KMS-11 (cell line): ENCODE data around the gene ATM.

Experiments
- H2AFZ ChIP-seq: fragments of 200-600 bp; sonication (generic); 2 replicates; pipeline ENCODE4 v1.6.1; 2016; ENCODE audit warnings: antibody characterized with exemption, mixed run types, low read depth
- H3K27ac ChIP-seq: fragments of 200-600 bp; sonication (generic); 2 replicates; pipeline ENCODE4 v1.6.1; 2016; ENCODE audit warnings: mild to moderate bottlenecking, mixed run types
- H3K27me3 ChIP-seq: fragments of 200-600 bp; sonication (generic); 2 replicates; pipeline ENCODE4 v1.6.1; 2017; ENCODE audit warnings: mild to moderate bottlenecking, low read depth, mixed run types, moderate library complexity; ENCODE audit not compliant: insufficient read depth
- H3K36me3 ChIP-seq: fragments of 200-600 bp; sonication (generic); 2 replicates; pipeline ENCODE4 v1.6.1; 2017; ENCODE audit warnings: mild to moderate bottlenecking, mixed run types; ENCODE audit not compliant: insufficient read depth
- H3K4me1 ChIP-seq: fragments of 200-600 bp; sonication (generic); 2 replicates; pipeline ENCODE4 v1.6.1; 2016; ENCODE audit warnings: mild to moderate bottlenecking, low read depth, mixed run types; ENCODE audit not compliant: poor library complexity, severe bottlenecking
- H3K4me2 ChIP-seq: fragments of 200-600 bp; sonication (generic); 2 replicates; pipeline ENCODE4 v1.7.0; 2016; ENCODE audit warnings: mild to moderate bottlenecking, mixed run types
- H3K4me3 ChIP-seq: fragments of 200-600 bp; sonication (generic); IDR thresholded peaks from 2 replicates; pipeline ENCODE4 v1.6.1; 2017; ENCODE audit warnings: low read depth, low read length, mixed read lengths; ENCODE audit not compliant: insufficient read depth
- H3K79me2 ChIP-seq: fragments of 200-600 bp; sonication (generic); 2 replicates; pipeline ENCODE4 v1.6.1; 2016; ENCODE audit warnings: low read depth, mixed run types; ENCODE audit not compliant: insufficient read depth
- H3K9ac ChIP-seq: fragments of 200-600 bp; sonication (generic); 2 replicates; pipeline ENCODE4 v1.6.1; 2016; ENCODE audit warnings: mild to moderate bottlenecking, mixed run types
- H4K20me1 ChIP-seq: fragments of 200-600 bp; sonication (generic); 2 replicates; pipeline ENCODE4 v1.6.1; 2016; ENCODE audit warnings: mild to moderate bottlenecking, mixed run types; ENCODE audit not compliant: insufficient read depth
- TF ChIP-seq, protein P1 (sequence below): fragments of 200-600 bp; sonication (generic); conservative IDR thresholded peaks from 2 replicates; pipeline ENCODE4 v1.6.1; 2017; ENCODE audit warnings: low read depth, mild to moderate bottlenecking, antibody characterized with exemption, low read length, moderate library complexity, mixed read lengths

Gene ATM

DNA sequence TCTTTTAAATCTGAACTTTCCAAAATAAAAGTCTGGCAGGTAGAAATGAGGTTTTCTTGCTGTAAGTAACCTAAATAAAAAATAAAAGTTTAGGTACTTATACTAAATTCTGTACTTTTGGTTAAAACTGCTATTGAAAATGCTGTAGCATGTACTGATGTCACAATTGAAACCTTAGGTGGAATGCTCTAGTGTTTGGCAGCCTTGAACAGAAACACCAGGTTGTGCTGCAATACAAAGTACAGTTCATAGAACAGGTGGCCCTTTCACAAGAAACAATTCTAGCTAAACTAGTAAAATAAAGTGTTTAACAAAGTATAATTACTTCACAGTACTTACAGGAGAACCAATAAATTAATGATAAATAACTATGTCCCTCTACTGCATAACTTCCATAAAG lies 25.5 kb upstream of the ATM start:
- Histone ChIP-seq H3K36me3 (no peaks in the 10 kb centered on the region), H3K4me1 (peaks cover 29% of the 10 kb centered on the region), H2AFZ (no peak overlapping the region), H3K4me2 (peak overlapping the region; percentile 14; the same call in 1 of the 2 replicates), H4K20me1 (no peaks in the 10 kb centered on the region), H3K9ac (no peak overlapping the region), H3K27ac (peak overlapping the region; percentile 11; the same call in 1 of the 2 replicates), H3K79me2 (no peaks in the 10 kb centered on the region), H3K27me3 (no peaks in the 10 kb centered on the region), H3K4me3 (no peak overlapping the region)
- TF ChIP-seq, protein P1, sequence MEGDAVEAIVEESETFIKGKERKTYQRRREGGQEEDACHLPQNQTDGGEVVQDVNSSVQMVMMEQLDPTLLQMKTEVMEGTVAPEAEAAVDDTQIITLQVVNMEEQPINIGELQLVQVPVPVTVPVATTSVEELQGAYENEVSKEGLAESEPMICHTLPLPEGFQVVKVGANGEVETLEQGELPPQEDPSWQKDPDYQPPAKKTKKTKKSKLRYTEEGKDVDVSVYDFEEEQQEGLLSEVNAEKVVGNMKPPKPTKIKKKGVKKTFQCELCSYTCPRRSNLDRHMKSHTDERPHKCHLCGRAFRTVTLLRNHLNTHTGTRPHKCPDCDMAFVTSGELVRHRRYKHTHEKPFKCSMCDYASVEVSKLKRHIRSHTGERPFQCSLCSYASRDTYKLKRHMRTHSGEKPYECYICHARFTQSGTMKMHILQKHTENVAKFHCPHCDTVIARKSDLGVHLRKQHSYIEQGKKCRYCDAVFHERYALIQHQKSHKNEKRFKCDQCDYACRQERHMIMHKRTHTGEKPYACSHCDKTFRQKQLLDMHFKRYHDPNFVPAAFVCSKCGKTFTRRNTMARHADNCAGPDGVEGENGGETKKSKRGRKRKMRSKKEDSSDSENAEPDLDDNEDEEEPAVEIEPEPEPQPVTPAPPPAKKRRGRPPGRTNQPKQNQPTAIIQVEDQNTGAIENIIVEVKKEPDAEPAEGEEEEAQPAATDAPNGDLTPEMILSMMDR: no peak

DNA sequence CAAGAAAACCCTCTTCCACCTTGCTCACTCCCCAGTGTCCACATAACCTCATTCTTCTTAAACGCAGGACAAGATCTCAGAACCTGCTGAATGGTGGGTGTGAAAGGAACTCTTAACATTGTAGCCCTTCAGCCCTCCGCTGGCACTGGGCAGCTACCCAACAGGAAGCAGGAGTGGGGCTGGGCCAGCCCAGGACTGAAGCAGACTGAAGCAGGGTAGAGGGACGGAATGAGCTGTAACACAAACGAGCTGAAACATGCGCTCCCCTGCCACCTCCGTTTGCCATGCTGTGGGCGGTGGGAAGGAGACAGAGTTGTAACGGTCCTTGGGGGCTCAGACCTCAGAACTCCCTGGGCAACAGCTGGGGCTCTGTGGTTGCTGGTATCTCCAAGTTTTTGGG lies 24.0 kb upstream of the ATM start:
- Histone ChIP-seq H3K27ac (no peak overlapping the region), H4K20me1 (no peaks in the 10 kb centered on the region), H3K9ac (no peak overlapping the region), H3K4me1 (peaks cover 37% of the 10 kb centered on the region), H3K79me2 (no peaks in the 10 kb centered on the region), H3K4me3 (no peak overlapping the region), H3K27me3 (no peaks in the 10 kb centered on the region), H3K36me3 (no peaks in the 10 kb centered on the region), H2AFZ (no peak overlapping the region), H3K4me2 (no peak overlapping the region)
- TF ChIP-seq, protein P1: no peak

DNA sequence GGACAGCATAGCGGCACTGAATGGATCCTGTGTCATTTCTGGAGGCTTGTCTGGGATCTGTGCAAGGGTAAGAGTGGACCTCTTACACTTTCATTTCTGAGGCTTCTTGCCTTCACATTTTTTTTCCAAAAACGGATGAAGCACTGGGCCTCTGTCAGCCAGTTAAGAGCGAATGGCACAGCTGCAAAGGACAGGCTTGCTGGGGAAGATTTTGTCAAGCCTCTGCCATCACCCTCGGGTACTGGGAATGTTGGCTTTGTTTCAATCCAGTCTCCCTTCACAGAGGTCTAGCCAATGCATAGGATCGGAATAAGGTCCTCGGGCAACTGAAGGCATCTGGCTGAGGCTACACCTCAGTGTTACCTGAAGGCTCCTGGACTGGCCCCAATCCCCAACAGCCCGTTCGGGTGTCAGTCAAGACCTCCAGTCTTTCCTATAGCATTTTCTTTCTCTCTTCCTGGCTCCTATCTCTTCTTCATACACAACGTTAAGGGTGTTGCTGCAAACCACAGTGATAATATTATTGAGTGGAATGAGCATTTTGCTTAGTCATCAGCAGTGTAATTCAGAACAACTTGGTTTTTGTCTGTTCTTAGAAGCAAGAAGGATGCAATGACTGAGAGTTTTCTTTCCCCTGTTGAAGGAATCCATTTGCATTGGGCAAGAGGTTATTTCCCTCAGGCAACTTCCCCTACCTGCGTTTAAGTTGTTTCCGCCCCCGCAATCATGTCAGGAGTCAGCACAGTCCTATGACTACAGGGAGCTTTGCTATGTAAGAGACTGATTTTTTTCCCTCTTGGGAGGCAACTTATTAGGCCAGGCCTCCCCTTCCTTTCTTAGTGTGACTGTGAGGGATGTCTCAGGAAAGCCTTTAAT lies 23.2 kb upstream of the ATM start:
- no peaks in the 10 kb centered on the region for H4K20me1 ChIP-seq
- TF ChIP-seq, protein P1: no peak
- H3K27ac ChIP-seq: no peak overlapping the region
- no peaks in the 10 kb centered on the region for H3K27me3 ChIP-seq
- peaks cover 37% of the 10 kb centered on the region for H3K4me1 ChIP-seq
- H2AFZ ChIP-seq: no peak overlapping the region
- no peak overlapping the region for H3K4me3 ChIP-seq
- H3K79me2 ChIP-seq: no peaks in the 10 kb centered on the region
- no peaks in the 10 kb centered on the region for H3K36me3 ChIP-seq
- H3K9ac ChIP-seq: no peak overlapping the region
- no peak overlapping the region for H3K4me2 ChIP-seq

DNA sequence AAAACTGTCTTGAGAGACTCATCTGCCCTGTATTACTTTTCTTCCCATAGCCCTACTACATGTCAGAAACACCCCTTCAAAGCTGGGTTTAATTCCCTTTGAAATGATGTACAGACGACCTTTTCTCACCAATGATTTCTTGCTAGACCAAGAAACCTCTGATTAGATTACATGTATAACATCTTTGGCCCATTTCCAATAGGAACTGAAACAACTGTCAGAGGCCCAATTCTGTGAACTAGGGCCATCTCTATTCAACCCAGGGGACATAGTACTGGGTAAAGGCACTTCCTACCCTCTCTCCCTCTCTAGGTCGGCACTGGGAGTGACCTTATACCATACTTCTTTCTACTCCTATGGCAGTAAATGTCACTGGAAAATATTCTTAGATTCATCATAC lies 19.8 kb upstream of the ATM start:
- H4K20me1 ChIP-seq: no peaks in the 10 kb centered on the region
- no peaks in the 10 kb centered on the region for H3K27me3 ChIP-seq
- H3K4me2 ChIP-seq: no peak overlapping the region
- peaks cover 10% of the 10 kb centered on the region for H3K4me1 ChIP-seq
- no peak overlapping the region for H3K27ac ChIP-seq
- TF ChIP-seq, protein P1: no peak
- no peak overlapping the region for H3K9ac ChIP-seq
- H3K4me3 ChIP-seq: no peak overlapping the region
- H3K79me2 ChIP-seq: no peaks in the 10 kb centered on the region
- no peaks in the 10 kb centered on the region for H3K36me3 ChIP-seq
- H2AFZ ChIP-seq: no peak overlapping the region
